HCT116 (cell line): ENCODE results near the gene GPR61. TPM values are rescaled to one million over a fixed set of nuclear protein-coding genes. Genes with fewer than 3 reads are reported as not detected.

Experiments
- ATAC-seq: fragments of 200-7000 bp; cut with Tn5 transposase; 2 replicates; pipeline ENCODE4 v1.9.1; 2020; ENCODE audit warnings: mild to moderate bottlenecking, moderate library complexity
- BruUV-seq: library from RNA; stranded (reverse); fragments of 400-500 nt; replicated peaks from 2 replicates; lab custom pipeline; 2021; lab: Mats Ljungman, UMichigan
- CTCF ChIA-PET: fragments of 300-600 bp; sonication (Branson Sonifier 250); formaldehyde crosslinking; loops from one replicate; lab custom pipeline; 2021; ENCODE audit warnings: antibody characterized with exemption; lab: Charles Lee
- POLR2A ChIA-PET: fragments of 300-600, 350-600 bp; sonication (Branson Sonifier 250); formaldehyde crosslinking; loops from one replicate; lab custom pipeline; 2021; ENCODE audit warnings: antibody characterized with exemption; lab: Charles Lee
- RAD21 ChIA-PET, 2 experiments: fragments of 300-600 bp; sonication (Branson Sonifier 250); formaldehyde crosslinking; loops; one replicate each; lab custom pipeline; 2023; ENCODE audit warnings: low total read pairs in 2 of 2; ENCODE audit not compliant: uncharacterized antibody in 2 of 2, unreplicated experiment in 2 of 2, low non-redundant PET in 1 of 2; lab: Charles Lee
- DNase-seq: peaks from one replicate; pipeline ENCODE4 v3.0.0-alpha.2; 2010; ENCODE audit warnings: low read depth, low spot score
- H2AFZ ChIP-seq: fragments of 200-600 bp; shearing (Covaris generic), sonication (generic); 2 replicates; pipeline ENCODE4 v1.6.1; 2017; ENCODE audit warnings: low read depth, mixed run types, mixed read lengths, antibody characterized with exemption, low read length; ENCODE audit not compliant: poor library complexity, severe bottlenecking
- H3K27ac ChIP-seq: 2 replicates; pipeline ENCODE4 v1.5.1; 2012; ENCODE audit warnings: low read depth, low read length
- H3K27me3 ChIP-seq: fragments of 200-600 bp; sonication (generic); 2 replicates; pipeline ENCODE4 v1.6.1; 2016; ENCODE audit warnings: mixed run types, low read length, mixed read lengths; ENCODE audit not compliant: insufficient read depth
- H3K36me3 ChIP-seq, 2 experiments: fragments of 200-500 bp in 1 of 2; fragments of 200-600 bp in 1 of 2; sonication (Bioruptor generic) in 1 of 2; sonication (generic) in 1 of 2; 2 replicates each; pipeline versions ENCODE4 v1.5.1 to v1.6.1; 2014 to 2016; ENCODE audit warnings: low read length in 2 of 2, inconsistent platforms in 1 of 2, mixed read lengths in 1 of 2, mixed run types in 1 of 2; ENCODE audit not compliant: insufficient read depth in 2 of 2, control insufficient read depth in 1 of 2
- H3K4me1 ChIP-seq, 2 experiments: fragments of 200-600 bp in 1 of 2; sonication (generic) in 1 of 2; 2 replicates each; pipeline versions ENCODE4 v1.5.1 to v1.6.1; 2012 to 2017; ENCODE audit warnings: low read length in 2 of 2, inconsistent platforms in 1 of 2, mild to moderate bottlenecking in 1 of 2, mixed read lengths in 1 of 2, mixed run types in 1 of 2, moderate library complexity in 1 of 2; ENCODE audit not compliant: insufficient read depth in 2 of 2, control insufficient read depth in 1 of 2
- H3K4me2 ChIP-seq: fragments of 200-600 bp; sonication (generic); 2 replicates; pipeline ENCODE4 v1.6.1; 2017; ENCODE audit warnings: mixed run types, low read length, mixed read lengths
- H3K4me3 ChIP-seq, 2 experiments: fragments of 200-600 bp in 1 of 2; sonication (generic) in 1 of 2; replicated peaks in 1 of 2; 2 replicates each; pipeline ENCODE4 v1.5.1; 2011 to 2016; ENCODE audit warnings: low read length in 2 of 2, control low read depth in 1 of 2, low read depth in 1 of 2, mild to moderate bottlenecking in 1 of 2, mixed read lengths in 1 of 2, mixed run types in 1 of 2
- H3K79me2 ChIP-seq: fragments of 200-600 bp; sonication (generic); 2 replicates; pipeline ENCODE4 v1.6.1; 2017; ENCODE audit warnings: mild to moderate bottlenecking, mixed run types, low read length, moderate library complexity, mixed read lengths; ENCODE audit not compliant: insufficient read depth
- H3K9ac ChIP-seq: fragments of 200-600 bp; sonication (generic); 2 replicates; pipeline ENCODE4 v1.6.1; 2016; ENCODE audit warnings: low read length, mixed read lengths
- H3K9me2 ChIP-seq: fragments of 200-600 bp; sonication (generic), shearing (Covaris generic); 2 replicates; pipeline ENCODE4 v1.6.1; 2017; ENCODE audit warnings: mixed run types, mild to moderate bottlenecking, moderate library complexity; ENCODE audit not compliant: insufficient read depth
- H3K9me3 ChIP-seq, 2 experiments: fragments of 200-500 bp in 1 of 2; fragments of 200-600 bp in 1 of 2; sonication (Bioruptor generic) in 1 of 2; sonication (generic) in 1 of 2; 2 replicates each; pipeline ENCODE4 v1.6.1; 2014 to 2017; ENCODE audit warnings: low read length in 2 of 2, mixed read lengths in 2 of 2, inconsistent platforms in 1 of 2, low read depth in 1 of 2, mild to moderate bottlenecking in 1 of 2, mixed run types in 1 of 2, moderate library complexity in 1 of 2; ENCODE audit not compliant: control insufficient read depth in 1 of 2, insufficient read depth in 1 of 2
- H4K20me1 ChIP-seq: fragments of 200-600 bp; sonication (generic), shearing (Covaris generic); 2 replicates; pipeline ENCODE4 v1.6.1; 2017; ENCODE audit warnings: mixed run types, mild to moderate bottlenecking, moderate library complexity; ENCODE audit not compliant: insufficient read depth
- CBX3 ChIP-seq: IDR thresholded peaks from 2 replicates; pipeline ENCODE4 v1.6.1; 2012; ENCODE audit warnings: low read depth
- CEBPB ChIP-seq: IDR thresholded peaks from 2 replicates; pipeline ENCODE4 v1.6.1; 2012; ENCODE audit warnings: low read depth
- EGR1 ChIP-seq: IDR thresholded peaks from 2 replicates; pipeline ENCODE4 v1.6.1; 2012; ENCODE audit warnings: low read depth
- ELF1 ChIP-seq: IDR thresholded peaks from 2 replicates; pipeline ENCODE4 v1.6.1; 2012; ENCODE audit warnings: low read depth, borderline replicate concordance
- EZH2 ChIP-seq: fragments of 200-600 bp; sonication (generic); IDR thresholded peaks from 2 replicates; pipeline ENCODE4 v1.6.1; 2017; ENCODE audit warnings: antibody characterized with exemption, mixed run types
- EZH2phosphoT487 ChIP-seq: fragments of 200-600 bp; IDR thresholded peaks from 2 replicates; pipeline ENCODE4 v1.6.1; 2018; ENCODE audit warnings: antibody characterized with exemption, borderline replicate concordance
- FOSL1 ChIP-seq: IDR thresholded peaks from 2 replicates; pipeline ENCODE4 v1.6.1; 2012; ENCODE audit warnings: low read depth
- JUND ChIP-seq: IDR thresholded peaks from 2 replicates; pipeline ENCODE4 v1.6.1; 2012
- POLR2A ChIP-seq: IDR thresholded peaks from 2 replicates; pipeline ENCODE4 v1.7.0; 2011; ENCODE audit warnings: borderline replicate concordance; ENCODE audit not compliant: insufficient read depth, insufficient read length; ENCODE audit errors: extremely low read depth
- POLR2AphosphoS5 ChIP-seq: IDR thresholded peaks from 2 replicates; pipeline ENCODE4 v1.6.1; 2011; ENCODE audit warnings: mild to moderate bottlenecking, low read depth, low read length, moderate library complexity
- SIN3A ChIP-seq: IDR thresholded peaks from 2 replicates; pipeline ENCODE4 v1.6.1; 2012; ENCODE audit warnings: low read depth
- SP1 ChIP-seq: IDR thresholded peaks from 2 replicates; pipeline ENCODE4 v1.6.1; 2012; ENCODE audit warnings: low read depth
- SRF ChIP-seq: IDR thresholded peaks from 2 replicates; pipeline ENCODE4 v1.6.1; 2012; ENCODE audit warnings: low read depth
- YY1 ChIP-seq: IDR thresholded peaks from 2 replicates; pipeline ENCODE4 v1.6.1; 2011; ENCODE audit warnings: low read length, low read depth, moderate library complexity, mild to moderate bottlenecking; ENCODE audit not compliant: insufficient replicate concordance; ENCODE audit errors: extremely low read depth
- ZBTB33 ChIP-seq: IDR thresholded peaks from 2 replicates; pipeline ENCODE4 v1.6.1; 2011; ENCODE audit warnings: mild to moderate bottlenecking, low read length, moderate library complexity; ENCODE audit not compliant: insufficient replicate concordance; ENCODE audit errors: extremely low read depth
- ZFX ChIP-seq: fragments of 450-650 bp; IDR thresholded peaks from 2 replicates; pipeline ENCODE4 v1.6.1; 2017
- ZNF274 ChIP-seq: fragments of 200-500 bp; sonication (Bioruptor generic); IDR thresholded peaks from 2 replicates; pipeline ENCODE4 v1.6.1; 2014; ENCODE audit warnings: mild to moderate bottlenecking, low read depth, low read length, inconsistent platforms
- intact Hi-C: fragments of 100-400 bp; cut with micrococcal nuclease; formaldehyde crosslinking; loops from 2 replicates; pipeline ENCODE4 v1.10.0; 2022
- total RNA-seq: library from RNA; stranded (reverse); gene quantifications from one replicate; pipeline ENCODE4 v1.2.1, GENCODE V29; 2021; ENCODE audit not compliant: unreplicated experiment
- TF ChIP-seq, protein P1 (sequence below): IDR thresholded peaks from 2 replicates; pipeline ENCODE4 v1.6.1; 2012
- TF ChIP-seq, protein P2 (sequence below): IDR thresholded peaks from 2 replicates; pipeline ENCODE4 v1.6.1; 2012

The GPR61 gene
- total RNA-seq, 1 experiment from 2014 or later = not detected

GRCh38 chr1:109567877-109568672 lies 28.4 kb downstream of the GPR61 start:
- no peak for ATAC-seq
- no peak overlapping the region for H3K4me3 ChIP-seq
- no TSS peak for BruUV-seq
- no peak overlapping the region for H2AFZ ChIP-seq
- peaks cover 3 to 13% of the 10 kb centered on the region in 2 experiments; a peak in 3 of 4 replicates for H3K4me1 ChIP-seq
- DNase-seq = no peak
- no peak overlapping the region for H3K9ac ChIP-seq
- H3K9me3 ChIP-seq = no peaks in the 10 kb centered on the region
- CTCF ChIA-PET = interaction anchor here (1.3 kb wide), 1 partner anchor 22 kb away, joined by 4 read pairs; no protein-coding TSS in a partner anchor
- H3K79me2 ChIP-seq = peaks cover 99% of the 10 kb centered on the region
- POLR2A ChIA-PET = no interaction called here
- TF ChIP-seq EZH2 = no peak
- TF ChIP-seq ELF1 = no peak
- TF ChIP-seq ZNF274 = no peak
- TF ChIP-seq EGR1 = no peak
- TF ChIP-seq, protein P1, sequence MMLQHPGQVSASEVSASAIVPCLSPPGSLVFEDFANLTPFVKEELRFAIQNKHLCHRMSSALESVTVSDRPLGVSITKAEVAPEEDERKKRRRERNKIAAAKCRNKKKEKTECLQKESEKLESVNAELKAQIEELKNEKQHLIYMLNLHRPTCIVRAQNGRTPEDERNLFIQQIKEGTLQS = no peak
- H3K9me2 ChIP-seq = no peaks in the 10 kb centered on the region
- peaks cover 19% of the 10 kb centered on the region; the same call in 1 of the 2 replicates for H4K20me1 ChIP-seq
- no peak overlapping the region for H3K27ac ChIP-seq
- no peaks in the 10 kb centered on the region for H3K36me3 ChIP-seq
- intact Hi-C loops = no loop called here
- no peak overlapping the region for H3K4me2 ChIP-seq
- RAD21 ChIA-PET = no interaction called here
- H3K27me3 ChIP-seq = no peaks in the 10 kb centered on the region

- ChIA-PET CTCF (no interaction called here), RAD21 (no interaction called here), POLR2A (interaction anchor here (0.9 to 1.5 kb wide), 2 partner anchors 11 to 21 kb away, joined by 3 to 6 read pairs; partner anchors contain the start of gene GNAI3)
- Histone ChIP-seq H3K27ac (no peak overlapping the region), H3K9ac (no peak overlapping the region), H4K20me1 (peaks cover 18% of the 10 kb centered on the region; the same call in 1 of the 2 replicates), H3K27me3 (no peaks in the 10 kb centered on the region), H3K9me3 (no peaks in the 10 kb centered on the region), H3K4me3 (no peak overlapping the region), H3K4me2 (no peak overlapping the region), H3K36me3 (no peaks in the 10 kb centered on the region), H3K4me1 (peaks cover 0 to 3% of the 10 kb centered on the region in 2 experiments; a peak in 1 of 4 replicates), H3K79me2 (peaks cover 92% of the 10 kb centered on the region), H2AFZ (no peak overlapping the region), H3K9me2 (no peaks in the 10 kb centered on the region)
- BruUV-seq = no TSS peak
- DNase-seq (no peak), ATAC-seq (no peak)
- intact Hi-C loops = no loop called here
- no peak for TF ChIP-seq EZH2
- no peak for TF ChIP-seq POLR2AphosphoS5
- no peak for TF ChIP-seq SP1
- no peak for TF ChIP-seq YY1
- TF ChIP-seq CBX3 = no peak
- no peak for TF ChIP-seq JUND
- TF ChIP-seq SIN3A = no peak
- no peak for TF ChIP-seq ZBTB33
- TF ChIP-seq SRF = no peak
- TF ChIP-seq EZH2phosphoT487 = no peak
- TF ChIP-seq ZFX = no peak
- no peak for TF ChIP-seq CEBPB
- TF ChIP-seq, protein P2, sequence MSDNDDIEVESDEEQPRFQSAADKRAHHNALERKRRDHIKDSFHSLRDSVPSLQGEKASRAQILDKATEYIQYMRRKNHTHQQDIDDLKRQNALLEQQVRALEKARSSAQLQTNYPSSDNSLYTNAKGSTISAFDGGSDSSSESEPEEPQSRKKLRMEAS = no peak
- no peak for TF ChIP-seq FOSL1
- no peak for TF ChIP-seq POLR2A
- TF ChIP-seq EGR1 = no peak
Observed at GRCh38 chr1:109569323-109569722, 29.7 kb downstream of the GPR61 start.
